NCI-H128 (cell line): ENCODE measurements around the gene ASXL2.

Experiments used
- DNase-seq: peaks from one replicate; lab custom pipeline; 2025; ENCODE audit not compliant: unreplicated experiment; lab: John Stamatoyannopoulos, UW

ASXL2 gene

GRCh38 chr2:25698752-25699151 lies 179.5 kb downstream of the ASXL2 start:
- no peak for DNase-seq

DNA sequence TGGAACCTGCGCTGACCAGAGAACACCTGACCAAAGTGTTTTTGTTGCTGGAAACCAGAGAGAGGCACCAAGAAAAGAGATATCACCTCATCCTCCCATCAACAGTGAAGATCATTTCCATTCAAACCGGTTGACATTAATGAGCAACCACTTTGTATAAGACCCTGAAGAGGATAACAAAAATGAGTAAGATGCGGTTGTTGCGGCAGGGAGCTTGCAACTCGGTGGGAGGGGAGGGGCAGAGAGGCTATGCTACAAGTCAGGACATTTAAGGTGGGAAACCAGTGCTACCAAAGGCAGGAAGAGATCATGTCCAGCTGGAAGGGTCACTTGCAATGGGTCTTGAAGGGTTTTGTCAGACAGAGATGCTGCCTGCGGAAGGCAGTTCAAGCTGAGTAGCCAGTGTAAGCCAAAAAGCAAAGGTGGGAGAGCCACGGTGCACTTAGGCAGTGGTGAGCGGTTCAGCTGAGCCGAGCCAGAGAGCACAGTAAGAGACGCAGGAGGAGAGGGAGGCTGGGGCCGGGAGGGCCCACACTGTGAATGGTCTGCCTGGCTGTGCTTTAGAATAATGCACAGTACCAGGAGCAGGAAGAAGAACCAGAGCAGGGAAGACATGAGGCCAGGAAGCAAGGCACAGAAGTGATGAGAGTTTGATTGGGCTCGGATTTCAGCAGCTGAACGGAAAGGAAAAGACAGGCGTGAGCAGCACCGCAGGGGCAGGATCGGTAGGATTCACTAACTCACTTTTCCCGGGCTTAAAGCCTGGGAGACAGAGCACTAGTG lies 180.5 kb downstream of the ASXL2 start:
- no peak for DNase-seq

DNA sequence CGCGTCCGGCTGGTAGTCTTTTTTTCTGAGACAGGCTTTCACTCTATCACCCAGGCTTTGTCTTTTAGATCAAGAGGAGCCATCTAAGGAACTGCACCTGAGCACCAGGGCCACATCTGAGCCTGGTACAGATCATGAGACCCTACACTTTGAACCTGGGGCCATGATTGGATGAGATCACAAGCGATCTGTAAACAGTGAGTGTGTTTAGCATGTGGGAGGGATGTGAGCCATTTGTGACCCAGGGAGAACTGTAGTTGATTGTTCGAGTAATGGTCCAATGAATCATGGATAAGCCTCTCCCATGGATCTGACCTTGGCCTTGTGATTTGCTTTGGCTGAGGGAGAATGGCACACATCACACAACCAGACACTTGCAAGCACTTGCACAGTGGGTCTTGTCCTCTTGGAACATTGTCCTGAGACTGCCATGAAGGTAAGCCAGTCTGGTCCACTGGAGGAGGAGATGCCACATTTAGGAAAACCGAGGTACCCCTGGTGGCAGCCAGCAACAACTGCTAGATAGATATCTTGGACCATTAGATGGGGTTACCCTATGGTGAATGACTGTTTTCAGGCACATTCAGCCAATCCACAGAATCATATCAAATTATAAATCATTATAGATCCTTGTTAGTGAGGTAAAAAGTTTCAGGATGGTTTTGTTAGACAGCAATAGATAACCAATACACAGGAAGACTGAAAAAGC lies 185.4 kb downstream of the ASXL2 start:
- no peak for DNase-seq

GRCh38 chr2:25692143-25692542 lies 186.1 kb downstream of the ASXL2 start:
- no peak for DNase-seq

GRCh38 chr2:25690058-25690457 lies 188.2 kb downstream of the ASXL2 start:
- no peak for DNase-seq

- DNase-seq = no peak
These were observed 190.1 kb downstream of the ASXL2 start for GRCh38 chr2:25688236-25688635.

GRCh38 chr2:25685741-25686140 lies 192.5 kb downstream of the ASXL2 start:
- no peak for DNase-seq

GRCh38 chr2:25684577-25685473 lies 193.5 kb downstream of the ASXL2 start:
- no peak for DNase-seq
